Mammary epithelial cell (primary cell): ENCODE data around the gene GALM.

Experiments
- EZH2 ChIP-seq: IDR thresholded peaks from 2 replicates; pipeline ENCODE4 v1.6.1; 2012; ENCODE audit warnings: low read length, inconsistent platforms, borderline replicate concordance
- TF ChIP-seq, protein P1 (sequence below), 2 donors: IDR thresholded peaks in 1 of 2; conservative IDR thresholded peaks in 1 of 2; 2 replicates each; pipeline ENCODE4 v1.5.1; 2011 to 2012; ENCODE audit warnings: inconsistent platforms in 2 of 2, low read length in 2 of 2, mild to moderate bottlenecking in 2 of 2, control low read depth in 1 of 2, low read depth in 1 of 2; ENCODE audit not compliant: insufficient read depth in 1 of 2; ENCODE audit errors: extremely low read depth in 1 of 2

DNA sequence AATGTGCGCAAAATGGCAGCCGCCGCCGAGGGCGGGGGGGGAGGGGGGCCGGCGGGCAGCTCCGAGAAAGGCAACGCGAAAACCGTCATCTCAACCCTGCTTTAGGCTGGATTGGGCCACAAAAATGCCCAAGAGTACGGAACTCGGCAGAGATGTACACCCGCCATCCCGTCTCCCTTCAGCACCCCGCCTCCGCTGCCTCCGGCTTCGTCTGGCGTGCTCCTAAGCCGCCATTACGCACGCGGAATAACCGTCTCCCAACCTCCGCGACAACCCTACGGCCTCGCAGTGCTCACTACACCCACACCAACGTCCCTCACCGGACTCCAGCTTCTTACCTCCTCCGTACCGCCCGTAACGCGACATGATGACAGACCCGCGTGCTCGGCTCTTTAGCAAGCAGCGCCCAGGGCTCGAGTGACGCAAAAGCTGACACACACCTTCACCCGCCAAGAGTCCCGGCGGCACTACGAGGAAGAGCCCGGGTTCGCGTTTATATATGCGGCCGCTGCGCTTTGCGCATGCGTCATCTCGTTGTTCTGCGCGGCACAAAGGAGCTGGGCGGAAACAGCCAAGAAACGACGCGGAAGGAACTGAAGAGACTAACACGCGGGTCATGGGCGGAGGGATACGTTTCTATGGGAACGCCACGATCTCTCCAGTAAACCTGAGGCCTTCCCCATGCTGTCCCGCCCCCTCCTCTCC lies 85.1 kb downstream of the GALM start, which contains the start of gene SRSF7:
- TF ChIP-seq, protein P1, sequence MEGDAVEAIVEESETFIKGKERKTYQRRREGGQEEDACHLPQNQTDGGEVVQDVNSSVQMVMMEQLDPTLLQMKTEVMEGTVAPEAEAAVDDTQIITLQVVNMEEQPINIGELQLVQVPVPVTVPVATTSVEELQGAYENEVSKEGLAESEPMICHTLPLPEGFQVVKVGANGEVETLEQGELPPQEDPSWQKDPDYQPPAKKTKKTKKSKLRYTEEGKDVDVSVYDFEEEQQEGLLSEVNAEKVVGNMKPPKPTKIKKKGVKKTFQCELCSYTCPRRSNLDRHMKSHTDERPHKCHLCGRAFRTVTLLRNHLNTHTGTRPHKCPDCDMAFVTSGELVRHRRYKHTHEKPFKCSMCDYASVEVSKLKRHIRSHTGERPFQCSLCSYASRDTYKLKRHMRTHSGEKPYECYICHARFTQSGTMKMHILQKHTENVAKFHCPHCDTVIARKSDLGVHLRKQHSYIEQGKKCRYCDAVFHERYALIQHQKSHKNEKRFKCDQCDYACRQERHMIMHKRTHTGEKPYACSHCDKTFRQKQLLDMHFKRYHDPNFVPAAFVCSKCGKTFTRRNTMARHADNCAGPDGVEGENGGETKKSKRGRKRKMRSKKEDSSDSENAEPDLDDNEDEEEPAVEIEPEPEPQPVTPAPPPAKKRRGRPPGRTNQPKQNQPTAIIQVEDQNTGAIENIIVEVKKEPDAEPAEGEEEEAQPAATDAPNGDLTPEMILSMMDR (conservative IDR thresholded peaks at IDR 0.05 in 1 of 2, IDR thresholded peaks at IDR 0.05 in 1 of 2; ENCODE audit: extremely low read depth in 1 of 2, insufficient read depth in 1 of 2, low read depth in 1 of 2, low read length in 2 of 2) = no peak
- no peak for TF ChIP-seq EZH2
